GM12891 (cell line): ENCODE data around the gene SETD2. TPM values are rescaled to one million over a fixed set of nuclear protein-coding genes. Genes with fewer than 3 reads are reported as not detected.
"Not testable (repeated sequence)": the region's sequence is repeated elsewhere in the genome, so short reads cannot be mapped to it uniquely, and the experiment has no call there.

Experiments used
- DNase-seq: peaks from one replicate; pipeline ENCODE4 v3.0.0; 2011; ENCODE audit warnings: low spot score; ENCODE audit not compliant: insufficient read length
- FAIRE-seq: peaks from 2 replicates; lab custom pipeline; 2011; peaks lifted over from hg19 to GRCh38; lab: Jason Lieb, UNC
- PAX5 ChIP-seq: IDR thresholded peaks from 2 replicates; pipeline ENCODE4 v1.6.1; 2011; ENCODE audit warnings: low read length, moderate library complexity, mild to moderate bottlenecking; ENCODE audit not compliant: insufficient read depth, severe bottlenecking
- POLR2A ChIP-seq: IDR thresholded peaks from 2 replicates; pipeline ENCODE4 v1.6.1; 2011; ENCODE audit warnings: low read depth, low read length, control low read depth
- POLR2AphosphoS5 ChIP-seq: IDR thresholded peaks from 2 replicates; pipeline ENCODE4 v1.6.1; 2011; ENCODE audit warnings: low read depth, low read length, control low read depth
- POU2F2 ChIP-seq: IDR thresholded peaks from 2 replicates; pipeline ENCODE4 v1.6.1; 2011; ENCODE audit warnings: low read depth, mild to moderate bottlenecking, control low read depth, low read length, moderate library complexity
- SPI1 ChIP-seq: IDR thresholded peaks from 2 replicates; pipeline ENCODE4 v1.6.1; 2011; ENCODE audit warnings: low read depth, low read length, control low read depth
- TAF1 ChIP-seq: IDR thresholded peaks from 2 replicates; pipeline ENCODE4 v1.6.1; 2011; ENCODE audit warnings: low read depth, low read length, control low read depth
- polyA plus RNA-seq: library from polyadenylated mRNA; unstranded; fragments of >200 nt; gene quantifications from one replicate; pipeline ENCODE4 v1.2.1, GENCODE V29; 2012; ENCODE audit warnings: low read depth, missing spikeins, inconsistent platforms; ENCODE audit not compliant: missing spikeins

SETD2 gene
- polyA plus RNA-seq = 16.2 TPM

- TF ChIP-seq POU2F2 (no peak), PAX5 (peak; percentile 57), POLR2AphosphoS5 (0 out of 2 replicates have a peak, but pooled peaks have one; percentile 40)
- DNase-seq (peak; percentile 84), FAIRE-seq (peak; percentile 84)
Measured at GRCh38 chr3:47164007-47164881, at the start of gene SETD2. Gene SETD2, minus strand, starts transcription at chr3:47164113. Its CDS starts 189 bp downstream, at chr3:47163924.

- FAIRE-seq (no peak), DNase-seq (no peak)
- TF ChIP-seq PAX5 (no peak), POLR2A (no peak), POLR2AphosphoS5 (no peak), SPI1 (no peak), POU2F2 (no peak), TAF1 (no peak)
Measured at GRCh38 chr3:47210863-47211405, 47.0 kb upstream of the SETD2 start.

- not testable (repeated sequence) for FAIRE-seq
Measured at GRCh38 chr3:47206022-47206421, 42.1 kb upstream of the SETD2 start.

GRCh38 chr3:47204875-47205274 lies 41.0 kb upstream of the SETD2 start:
- no peak for FAIRE-seq
- TF ChIP-seq SPI1 (no peak), PAX5 (no peak), POLR2AphosphoS5 (no peak), POLR2A (no peak), TAF1 (no peak), POU2F2 (no peak)

More at GRCh38 chr3:47206022-47206421, 42.1 kb upstream of the SETD2 start:
- not testable (repeated sequence) for DNase-seq

GRCh38 chr3:47202542-47202941 lies 38.6 kb upstream of the SETD2 start:
- FAIRE-seq = no peak
- no peak for DNase-seq
- TF ChIP-seq SPI1 = no peak
- TF ChIP-seq POLR2AphosphoS5 = no peak
- TF ChIP-seq POLR2A = no peak
- TF ChIP-seq TAF1 = no peak
- TF ChIP-seq PAX5 = no peak
- no peak for TF ChIP-seq POU2F2

More at GRCh38 chr3:47204875-47205274, 41.0 kb upstream of the SETD2 start:
- no peak for DNase-seq

- TF ChIP-seq SPI1 = no peak
- TF ChIP-seq PAX5 = no peak
- TF ChIP-seq TAF1 = no peak
- no peak for TF ChIP-seq POLR2A
- TF ChIP-seq POU2F2 = no peak
- no peak for TF ChIP-seq POLR2AphosphoS5
- FAIRE-seq = no peak
Measured at GRCh38 chr3:47197287-47197686, 33.4 kb upstream of the SETD2 start.

GRCh38 chr3:47194994-47195393 lies 31.1 kb upstream of the SETD2 start:
- FAIRE-seq = no peak
- TF ChIP-seq POU2F2 (no peak), POLR2A (no peak), SPI1 (no peak), POLR2AphosphoS5 (no peak), PAX5 (no peak), TAF1 (no peak)

More at GRCh38 chr3:47197287-47197686, 33.4 kb upstream of the SETD2 start:
- DNase-seq = no peak

GRCh38 chr3:47193871-47194859 lies 30.3 kb upstream of the SETD2 start:
- TF ChIP-seq PAX5 = no peak
- DNase-seq (no peak), FAIRE-seq (peak; percentile 57)

More at GRCh38 chr3:47194994-47195393, 31.1 kb upstream of the SETD2 start:
- no peak for DNase-seq

GRCh38 chr3:47186285-47186684 lies 22.4 kb upstream of the SETD2 start:
- FAIRE-seq (no peak), DNase-seq (no peak)

GRCh38 chr3:47181685-47182084 lies 17.8 kb upstream of the SETD2 start:
- not testable (repeated sequence) for DNase-seq, FAIRE-seq

More at GRCh38 chr3:47186285-47186684, 22.4 kb upstream of the SETD2 start:
- TF ChIP-seq PAX5 (no peak), POLR2AphosphoS5 (no peak), POU2F2 (no peak), TAF1 (no peak), POLR2A (no peak), SPI1 (no peak)

GRCh38 chr3:47180011-47180410 lies 16.1 kb upstream of the SETD2 start:
- FAIRE-seq, DNase-seq: not testable (repeated sequence)
